ENCODE measurements around the gene ATPAF1.

DNA sequence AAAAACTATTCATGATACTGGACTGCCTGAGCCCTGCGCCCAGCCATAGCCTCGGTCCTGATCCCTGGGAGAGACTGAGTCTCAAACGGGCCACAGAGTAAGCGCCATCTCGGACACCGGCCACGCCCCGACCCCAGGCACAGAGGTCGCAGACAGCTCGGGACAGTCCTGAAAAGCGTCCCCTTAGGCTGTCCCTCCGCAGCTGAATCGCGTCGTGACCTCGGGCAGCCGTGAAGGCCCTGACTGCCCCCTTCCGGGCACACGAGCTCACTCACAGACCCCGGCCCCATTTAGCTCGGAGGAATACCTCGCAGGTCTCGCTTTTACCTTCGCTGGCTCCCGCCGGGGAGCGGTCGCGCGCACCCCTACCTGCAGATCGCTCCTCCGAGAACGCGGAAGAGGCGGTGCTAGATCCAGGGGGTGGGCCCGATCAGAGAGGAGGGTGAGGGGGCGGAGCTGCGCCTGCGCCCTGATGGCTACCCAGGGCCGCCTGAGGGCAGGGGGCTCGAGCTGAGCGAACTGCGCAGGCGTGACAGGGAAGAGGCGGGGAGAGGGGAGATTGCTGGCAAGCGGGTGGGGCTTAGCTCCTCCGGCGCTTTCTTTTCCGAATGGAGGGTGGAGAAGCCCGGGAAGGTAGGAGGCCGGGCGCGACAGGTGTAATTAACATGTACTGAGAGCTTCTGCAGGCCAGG lies 64.2 kb downstream of the ATPAF1 start, which contains the start of gene MKNK1:
- TF ChIP-seq ARNT (IDR thresholded peaks at IDR 0.05) (no peak), SP1 (IDR thresholded peaks at IDR 0.05) (no peak), TARDBP (IDR thresholded peaks at IDR 0.05) (no peak), LEF1 (IDR thresholded peaks at IDR 0.05; ENCODE audit: borderline replicate concordance) (no peak), L3MBTL2 (conservative IDR thresholded peaks at IDR 0.05) (no peak), SUZ12 (IDR thresholded peaks at IDR 0.05) (no peak), FOXA1 (IDR thresholded peaks at IDR 0.05) (no peak), CTBP1 (IDR thresholded peaks at IDR 0.05; ENCODE audit: borderline replicate concordance) (no peak), BHLHE40 (IDR thresholded peaks at IDR 0.05; ENCODE audit: borderline replicate concordance) (no peak), NFRKB (IDR thresholded peaks at IDR 0.05) (no peak), FOXK2 (IDR thresholded peaks at IDR 0.05) (no peak), FOXM1 (IDR thresholded peaks at IDR 0.05; ENCODE audit: borderline replicate concordance) (no peak), ZNF384 (IDR thresholded peaks at IDR 0.05) (no peak)
- TF ChIP-seq, protein P1, sequence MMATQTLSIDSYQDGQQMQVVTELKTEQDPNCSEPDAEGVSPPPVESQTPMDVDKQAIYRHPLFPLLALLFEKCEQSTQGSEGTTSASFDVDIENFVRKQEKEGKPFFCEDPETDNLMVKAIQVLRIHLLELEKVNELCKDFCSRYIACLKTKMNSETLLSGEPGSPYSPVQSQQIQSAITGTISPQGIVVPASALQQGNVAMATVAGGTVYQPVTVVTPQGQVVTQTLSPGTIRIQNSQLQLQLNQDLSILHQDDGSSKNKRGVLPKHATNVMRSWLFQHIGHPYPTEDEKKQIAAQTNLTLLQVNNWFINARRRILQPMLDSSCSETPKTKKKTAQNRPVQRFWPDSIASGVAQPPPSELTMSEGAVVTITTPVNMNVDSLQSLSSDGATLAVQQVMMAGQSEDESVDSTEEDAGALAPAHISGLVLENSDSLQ (IDR thresholded peaks at IDR 0.05): no peak

Data from HEK293T (cell line).